Bronchial epithelial cell (primary cell): ENCODE measurements around the gene KCNA1. TPM values are rescaled to one million over a fixed set of nuclear protein-coding genes. Genes with fewer than 3 reads are reported as not detected.

Experiments used
- DNase-seq: peaks from one replicate; pipeline ENCODE4 v3.0.0-alpha.2; 2010; ENCODE audit warnings: low read depth
- FAIRE-seq: peaks from 2 replicates; lab custom pipeline; 2011; peaks lifted over from hg19 to GRCh38; lab: Jason Lieb, UNC
- H3K27me3 ChIP-seq: 2 replicates; pipeline ENCODE4 v1.5.1; 2011; ENCODE audit warnings: low read length; ENCODE audit not compliant: control insufficient read depth, insufficient read depth
- H3K36me3 ChIP-seq: 2 replicates; pipeline ENCODE4 v1.5.1; 2011; ENCODE audit warnings: low read length; ENCODE audit not compliant: control insufficient read depth, insufficient read depth
- H3K4me3 ChIP-seq: 2 replicates; pipeline ENCODE4 v1.5.1; 2011; ENCODE audit warnings: mild to moderate bottlenecking, low read depth, low read length, control low read depth
- CTCF ChIP-seq: IDR thresholded peaks from 2 replicates; pipeline ENCODE4 v1.5.1; 2011; ENCODE audit warnings: mild to moderate bottlenecking, moderate library complexity, low read length, control low read depth, inconsistent platforms; ENCODE audit not compliant: insufficient read depth, severe bottlenecking
- total RNA-seq: library from RNA; depleted of rRNA; stranded (reverse); fragments of >200 nt; gene quantifications from 2 replicates; pipeline ENCODE4 v1.2.1, GENCODE V29; 2014

Gene KCNA1
- total RNA-seq, 1 donor from 2014 or later: not detected

GRCh38 chr12:4958697-4959375 is 49.1 kb downstream of the KCNA1 start:
- FAIRE-seq: no peak
- H3K27me3 ChIP-seq: no peaks in the 10 kb centered on the region
- DNase-seq: no peak

GRCh38 chr12:4959381-4959780 is 49.7 kb downstream of the KCNA1 start:
- FAIRE-seq: no peak
- H3K4me3 ChIP-seq: no peak overlapping the region
- no peaks in the 10 kb centered on the region for H3K36me3 ChIP-seq
- no peak for DNase-seq
- H3K27me3 ChIP-seq: no peaks in the 10 kb centered on the region
- TF ChIP-seq CTCF: no peak

More at GRCh38 chr12:4958697-4959375, 49.1 kb downstream of the KCNA1 start:
- no peak for TF ChIP-seq CTCF
- H3K4me3 ChIP-seq: no peak overlapping the region
- no peaks in the 10 kb centered on the region for H3K36me3 ChIP-seq

GRCh38 chr12:4960030-4960429 is 50.3 kb downstream of the KCNA1 start:
- TF ChIP-seq CTCF: no peak
- DNase-seq: no peak
- no peaks in the 10 kb centered on the region for H3K36me3 ChIP-seq
- no peak for FAIRE-seq
- H3K27me3 ChIP-seq: no peaks in the 10 kb centered on the region
- no peak overlapping the region for H3K4me3 ChIP-seq

- no peak for TF ChIP-seq CTCF
- no peak for DNase-seq
- Histone ChIP-seq H3K36me3 (no peaks in the 10 kb centered on the region), H3K4me3 (no peak overlapping the region), H3K27me3 (no peaks in the 10 kb centered on the region)
- FAIRE-seq: no peak
These were observed 50.8 kb downstream of the KCNA1 start for GRCh38 chr12:4960547-4960946.

GRCh38 chr12:4961311-4961710 is 51.6 kb downstream of the KCNA1 start:
- FAIRE-seq: no peak

More at GRCh38 chr12:4961311-4961710, 51.6 kb downstream of the KCNA1 start:
- TF ChIP-seq CTCF: no peak
- H3K27me3 ChIP-seq: no peaks in the 10 kb centered on the region
- DNase-seq: no peak
- H3K4me3 ChIP-seq: no peak overlapping the region
- H3K36me3 ChIP-seq: no peaks in the 10 kb centered on the region
